Thoracic aorta (tissue), 2 donors: Measurements from ENCODE around the gene SCMH1. TPM values are rescaled to one million over a fixed set of nuclear protein-coding genes. Genes with fewer than 3 reads are reported as not detected.
"Not testable (repeated sequence)": the region's sequence is repeated elsewhere in the genome, so short reads cannot be mapped to it uniquely, and the experiment has no call there.

Source experiments
- ATAC-seq: fragments of 150-250 bp; one replicate; pipeline ENCODE4 v1.8.0; 2017; ENCODE audit warnings: low read depth; ENCODE audit not compliant: insufficient number of reproducible peaks, low FRiP score
- DNase-seq: peaks from one replicate; pipeline ENCODE4 v3.0.0-alpha.2; 2020; ENCODE audit warnings: low spot score
- H3K27ac ChIP-seq, 2 donors: fragments of 200-600 bp; sonication (generic); 1 replicate in 1 of 2; 2 replicates in 1 of 2; pipeline ENCODE4 v1.5.1; 2016; ENCODE audit warnings: mild to moderate bottlenecking in 2 of 2, moderate library complexity in 2 of 2
- H3K27me3 ChIP-seq: fragments of 200-600 bp; sonication (generic); replicated peaks from 2 replicates; pipeline ENCODE4 v1.6.0; 2016; ENCODE audit warnings: mild to moderate bottlenecking; ENCODE audit not compliant: insufficient read depth
- H3K36me3 ChIP-seq: fragments of 200-600 bp; sonication (generic); one replicate; pipeline ENCODE4 v1.5.1; 2016
- H3K4me1 ChIP-seq, 2 donors: fragments of 200-600 bp; sonication (generic); 1 replicate in 1 of 2; 2 replicates in 1 of 2; pipeline versions ENCODE4 v1.5.1 to v1.6.0; 2016; ENCODE audit warnings: low read depth in 2 of 2, mild to moderate bottlenecking in 1 of 2; ENCODE audit not compliant: control insufficient read depth in 1 of 2
- H3K4me3 ChIP-seq: fragments of 200-600 bp; sonication (generic); 2 replicates; pipeline ENCODE4 v1.5.1; 2016; ENCODE audit warnings: mild to moderate bottlenecking
- H3K9me3 ChIP-seq: fragments of 200-600 bp; sonication (generic); 2 replicates; pipeline ENCODE4 v1.5.1; 2016
- total RNA-seq, 2 donors: library from RNA; depleted of rRNA; stranded (reverse); fragments of >200 nt; gene quantifications; one replicate each; pipeline versions ENCODE4 v1.1.0 to v1.2.3, GENCODE V29; 2016
- TF ChIP-seq, protein P1 (sequence below): fragments of 200-600 bp; sonication (generic); IDR thresholded peaks from one replicate; pipeline ENCODE4 v1.5.1; 2019; ENCODE audit warnings: antibody characterized with exemption

Gene SCMH1
- total RNA-seq, 2 donors from 2014 or later = 41.7 to 65.9 TPM

DNA sequence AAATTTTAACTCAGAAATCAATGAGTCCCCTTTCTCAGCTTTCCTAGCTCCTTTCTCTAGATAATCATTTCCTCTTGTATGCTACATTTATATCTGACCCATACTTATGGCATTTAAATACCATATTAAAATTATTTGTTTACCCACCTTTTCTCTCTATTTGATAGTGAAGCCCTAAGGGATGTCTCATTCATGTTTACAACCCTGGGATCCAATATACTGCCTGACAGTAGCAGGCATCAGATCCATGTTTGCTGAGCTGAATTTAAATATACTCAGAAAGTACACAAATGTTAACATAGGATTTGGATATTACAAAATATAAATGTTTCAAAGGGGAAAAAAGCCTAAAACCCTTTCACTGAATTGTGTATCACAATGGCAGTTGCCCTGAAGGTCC is 26.5 kb downstream of the SCMH1 start:
- H3K4me1 ChIP-seq = peaks cover 0 to 14% of the 10 kb centered on the region in 2 donors
- H3K4me3 ChIP-seq = no peak overlapping the region
- TF ChIP-seq, protein P1, sequence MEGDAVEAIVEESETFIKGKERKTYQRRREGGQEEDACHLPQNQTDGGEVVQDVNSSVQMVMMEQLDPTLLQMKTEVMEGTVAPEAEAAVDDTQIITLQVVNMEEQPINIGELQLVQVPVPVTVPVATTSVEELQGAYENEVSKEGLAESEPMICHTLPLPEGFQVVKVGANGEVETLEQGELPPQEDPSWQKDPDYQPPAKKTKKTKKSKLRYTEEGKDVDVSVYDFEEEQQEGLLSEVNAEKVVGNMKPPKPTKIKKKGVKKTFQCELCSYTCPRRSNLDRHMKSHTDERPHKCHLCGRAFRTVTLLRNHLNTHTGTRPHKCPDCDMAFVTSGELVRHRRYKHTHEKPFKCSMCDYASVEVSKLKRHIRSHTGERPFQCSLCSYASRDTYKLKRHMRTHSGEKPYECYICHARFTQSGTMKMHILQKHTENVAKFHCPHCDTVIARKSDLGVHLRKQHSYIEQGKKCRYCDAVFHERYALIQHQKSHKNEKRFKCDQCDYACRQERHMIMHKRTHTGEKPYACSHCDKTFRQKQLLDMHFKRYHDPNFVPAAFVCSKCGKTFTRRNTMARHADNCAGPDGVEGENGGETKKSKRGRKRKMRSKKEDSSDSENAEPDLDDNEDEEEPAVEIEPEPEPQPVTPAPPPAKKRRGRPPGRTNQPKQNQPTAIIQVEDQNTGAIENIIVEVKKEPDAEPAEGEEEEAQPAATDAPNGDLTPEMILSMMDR = no peak
- H3K27me3 ChIP-seq = no peaks in the 10 kb centered on the region
- ATAC-seq = no peak
- no peaks in the 10 kb centered on the region for H3K36me3 ChIP-seq
- no peak for DNase-seq
- H3K9me3 ChIP-seq = no peaks in the 10 kb centered on the region
- H3K27ac ChIP-seq = no peak overlapping the region

DNA sequence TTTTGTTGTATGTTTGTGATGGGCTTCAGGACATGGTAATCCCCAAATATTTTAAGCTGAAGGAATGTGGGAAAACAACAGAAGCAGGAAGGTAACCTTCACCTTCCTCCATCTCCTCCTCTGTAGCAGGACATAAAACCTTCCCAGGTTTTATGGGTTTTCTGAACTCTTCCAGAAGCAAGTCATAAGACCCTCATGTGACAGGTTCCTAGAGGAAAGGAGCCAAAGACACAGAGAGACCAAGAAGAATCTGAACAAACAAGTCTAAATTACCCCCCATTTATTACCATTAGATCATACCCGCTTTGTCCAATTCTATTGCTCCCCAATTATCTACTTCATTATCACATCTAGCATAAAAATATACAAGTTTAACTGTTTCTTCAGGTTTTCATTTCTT is 28.8 kb downstream of the SCMH1 start:
- H3K27me3 ChIP-seq = no peaks in the 10 kb centered on the region
- DNase-seq (no peak), ATAC-seq (no peak)
- H3K27ac ChIP-seq = no peak overlapping the region
- no peaks in the 10 kb centered on the region for H3K9me3 ChIP-seq
- H3K36me3 ChIP-seq = no peaks in the 10 kb centered on the region
- peaks cover 0 to 14% of the 10 kb centered on the region in 2 donors for H3K4me1 ChIP-seq
- no peak overlapping the region for H3K4me3 ChIP-seq
- TF ChIP-seq, protein P1 = no peak

DNA sequence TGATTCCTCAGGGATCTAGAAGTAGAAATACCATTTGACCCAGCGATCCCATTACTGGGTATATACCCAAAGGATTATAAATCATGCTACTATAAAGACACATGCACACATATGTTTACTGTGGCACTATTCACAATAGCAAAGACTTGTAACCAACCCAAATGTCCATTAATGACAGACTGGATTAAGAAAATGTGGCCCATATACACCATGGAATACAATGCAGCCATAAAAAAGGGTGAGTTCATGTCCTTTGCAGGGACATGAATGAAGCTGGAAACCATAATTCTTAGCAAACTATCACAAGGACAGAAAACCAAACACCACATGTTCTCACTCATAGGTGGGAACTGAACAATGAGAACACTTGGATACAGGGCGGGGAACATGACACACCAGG is 30.5 kb downstream of the SCMH1 start:
- H3K9me3 ChIP-seq, H3K27ac ChIP-seq, DNase-seq, H3K4me3 ChIP-seq, H3K27me3 ChIP-seq, H3K36me3 ChIP-seq, ATAC-seq: not testable (repeated sequence)
- H3K4me1 ChIP-seq = peaks cover 0 to 14% of the 10 kb centered on the region in 2 donors

DNA sequence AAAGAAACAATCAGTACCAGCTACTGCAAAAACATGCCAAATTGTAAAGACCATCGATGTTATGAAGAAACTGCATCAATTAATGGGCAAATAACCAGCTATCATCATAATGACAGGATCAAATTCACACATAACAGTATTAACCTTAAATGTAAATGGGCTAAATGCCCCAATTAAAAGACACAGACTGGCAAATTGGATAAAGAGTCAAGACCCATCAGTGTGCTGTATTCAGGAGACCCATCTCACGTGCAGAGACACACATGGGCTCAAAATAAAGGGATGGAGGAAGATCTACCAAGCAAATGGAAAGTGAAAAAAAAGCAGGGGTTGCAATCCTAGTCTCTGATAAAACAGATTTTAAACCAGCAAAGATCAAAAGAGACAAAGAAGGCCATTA is 35.1 kb downstream of the SCMH1 start:
- ATAC-seq, H3K4me1 ChIP-seq, H3K27me3 ChIP-seq, DNase-seq, H3K9me3 ChIP-seq, H3K4me3 ChIP-seq, H3K27ac ChIP-seq, H3K36me3 ChIP-seq: not testable (repeated sequence)

DNA sequence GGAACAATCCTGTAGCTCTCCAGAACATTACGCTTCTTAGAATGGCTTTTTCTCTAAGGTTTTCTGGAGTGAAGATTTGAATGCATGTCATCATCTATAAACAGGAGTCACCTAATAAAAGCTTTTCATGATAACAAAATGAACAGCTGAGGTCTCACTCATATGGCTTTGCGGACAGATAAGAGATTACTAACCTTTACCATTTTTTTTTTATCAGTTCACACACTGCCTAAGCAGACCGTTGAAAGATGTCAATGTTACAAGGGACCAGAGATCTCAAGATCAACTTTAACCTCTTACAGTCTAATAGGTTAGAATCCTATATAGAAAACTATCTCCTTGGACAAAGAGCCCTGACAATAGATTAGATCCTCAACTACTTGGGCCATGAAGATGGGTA is 41.4 kb downstream of the SCMH1 start:
- TF ChIP-seq, protein P1 = no peak
- Histone ChIP-seq H3K4me3 (no peak overlapping the region), H3K36me3 (no peaks in the 10 kb centered on the region), H3K4me1 (peaks cover 0 to 9% of the 10 kb centered on the region in 2 donors), H3K9me3 (no peaks in the 10 kb centered on the region), H3K27ac (no peak overlapping the region), H3K27me3 (no peaks in the 10 kb centered on the region)
- no peak for DNase-seq
- no peak for ATAC-seq

DNA sequence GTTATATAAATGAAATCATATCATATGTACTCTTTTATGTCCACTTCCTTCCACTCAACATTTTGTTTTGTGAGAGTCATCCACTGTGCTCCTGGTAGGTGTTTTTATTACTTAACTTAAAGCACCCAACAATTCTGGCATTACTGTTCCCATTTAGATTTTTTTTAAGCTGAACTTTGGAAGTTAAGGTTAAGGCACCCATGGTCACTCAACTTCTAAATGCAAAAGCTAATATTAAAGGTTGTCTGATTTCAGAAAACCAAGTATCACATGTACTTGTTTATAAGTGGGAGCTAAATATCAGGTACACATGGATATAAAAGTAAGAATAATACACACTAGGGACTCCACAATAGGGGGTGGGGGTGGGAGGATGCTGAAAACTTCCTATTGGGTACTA is 42.7 kb downstream of the SCMH1 start:
- TF ChIP-seq, protein P1 = no peak
- no peak overlapping the region for H3K4me3 ChIP-seq
- peaks cover 0 to 9% of the 10 kb centered on the region in 2 donors for H3K4me1 ChIP-seq
- H3K9me3 ChIP-seq = no peaks in the 10 kb centered on the region
- no peaks in the 10 kb centered on the region for H3K27me3 ChIP-seq
- DNase-seq = no peak
- no peaks in the 10 kb centered on the region for H3K36me3 ChIP-seq
- ATAC-seq = no peak
- H3K27ac ChIP-seq = no peak overlapping the region
